OCI-LY3 (cell line): ENCODE results near the gene NELL2.

Experiments
- H2AFZ ChIP-seq: fragments of 200-600, 300-600 bp; shearing (Covaris generic); 2 replicates; pipeline ENCODE4 v1.6.0; 2014; ENCODE audit warnings: antibody characterized with exemption, low read depth, low read length
- H3K27ac ChIP-seq: fragments of 200-600, 300-600 bp; sonication (generic); 2 replicates; pipeline ENCODE4 v1.5.1; 2014; ENCODE audit warnings: mild to moderate bottlenecking, low read length, moderate library complexity, mixed read lengths
- H3K27me3 ChIP-seq: fragments of 200-600, 300-600 bp; sonication (generic); 2 replicates; pipeline ENCODE4 v1.6.1; 2014; ENCODE audit warnings: low read depth, low read length, mixed read lengths
- H3K36me3 ChIP-seq: fragments of 200-600, 300-600 bp; sonication (generic); replicated peaks from 2 replicates; pipeline ENCODE3; 2014; ENCODE audit warnings: low read depth, low read length, mixed read lengths
- H3K4me1 ChIP-seq: fragments of 300-600, 200-600 bp; sonication (generic); 2 replicates; pipeline ENCODE4 v1.6.1; 2014; ENCODE audit warnings: low read length, mixed read lengths
- H3K4me2 ChIP-seq: fragments of 200-600, 300-600 bp; sonication (generic); 2 replicates; pipeline ENCODE4 v1.6.1; 2014; ENCODE audit warnings: low read length, mixed read lengths
- H3K4me3 ChIP-seq: fragments of 300-600, 200-600 bp; sonication (generic); 2 replicates; pipeline ENCODE4 v1.5.1; 2014; ENCODE audit warnings: antibody characterized with exemption, mild to moderate bottlenecking, low read length, moderate library complexity
- H3K79me2 ChIP-seq: fragments of 300-600, 200-600 bp; shearing (Covaris generic); 2 replicates; pipeline ENCODE4 v1.6.1; 2014; ENCODE audit warnings: mild to moderate bottlenecking, low read length, mixed read lengths
- H3K9ac ChIP-seq: fragments of 300-600, 200-600 bp; shearing (Covaris generic); 2 replicates; pipeline ENCODE4 v1.6.0; 2014; ENCODE audit warnings: mild to moderate bottlenecking, low read length, moderate library complexity
- H3K9me3 ChIP-seq: fragments of 200-600, 300-600 bp; shearing (Covaris generic); 2 replicates; pipeline ENCODE4 v1.6.1; 2014; ENCODE audit warnings: low read length, mixed read lengths; ENCODE audit not compliant: insufficient read depth
- H4K20me1 ChIP-seq: fragments of 200-600, 300-600 bp; sonication (generic); 2 replicates; pipeline ENCODE4 v1.6.1; 2016; ENCODE audit warnings: low read length, mixed read lengths; ENCODE audit not compliant: insufficient read depth
- CTCF ChIP-seq: fragments of 200-600, 300-600 bp; sonication (generic); IDR thresholded peaks from 2 replicates; pipeline ENCODE4 v1.5.1; 2014; ENCODE audit warnings: antibody characterized with exemption, low read length, low read depth
- EZH2phosphoT487 ChIP-seq: fragments of 200-600 bp; shearing (Covaris generic); IDR thresholded peaks from 2 replicates; pipeline ENCODE4 v1.6.1; 2018; ENCODE audit warnings: antibody characterized with exemption, mixed run types, low read depth

NELL2 gene

GRCh38 chr12:44875954-44876543 lies at the start of gene NELL2:
NELL2 (minus strand) TSS chr12:44876315; CDS start chr12:44875869, 446 bp downstream.
- H3K9me3 ChIP-seq, result no peaks in the 10 kb centered on the region
- H2AFZ ChIP-seq, result no peak within 1 kb of the TSS
- no peaks in the 10 kb centered on the region for H3K4me1 ChIP-seq
- H3K9ac ChIP-seq, result no peak within 1 kb of the TSS
- no peaks in the 10 kb centered on the region for H4K20me1 ChIP-seq
- no peak within 1 kb of the TSS for H3K27ac ChIP-seq
- H3K4me3 ChIP-seq, result no peak within 1 kb of the TSS
- H3K36me3 ChIP-seq, result no peaks in the 10 kb centered on the region
- no peaks in the 10 kb centered on the region for H3K27me3 ChIP-seq
- TF ChIP-seq EZH2phosphoT487, result no peak
- TF ChIP-seq CTCF, result no peak
- H3K79me2 ChIP-seq, result no peaks in the 10 kb centered on the region
- H3K4me2 ChIP-seq, result no peak within 1 kb of the TSS

- H3K4me1 ChIP-seq, result no peaks in the 10 kb centered on the region
- H2AFZ ChIP-seq, result no peak overlapping the region
- TF ChIP-seq EZH2phosphoT487, result no peak
- no peak for TF ChIP-seq CTCF
- H3K79me2 ChIP-seq, result no peaks in the 10 kb centered on the region
- no peak overlapping the region for H3K4me3 ChIP-seq
- H4K20me1 ChIP-seq, result no peaks in the 10 kb centered on the region
- no peak overlapping the region for H3K9ac ChIP-seq
- no peak overlapping the region for H3K4me2 ChIP-seq
- no peak overlapping the region for H3K27ac ChIP-seq
- peaks cover 8% of the 10 kb centered on the region; the same call in 1 of the 2 replicates for H3K27me3 ChIP-seq
- no peaks in the 10 kb centered on the region for H3K9me3 ChIP-seq
- H3K36me3 ChIP-seq, result no peaks in the 10 kb centered on the region
These were observed 45.6 kb upstream of the NELL2 start for GRCh38 chr12:44921736-44922135.

- H3K36me3 ChIP-seq, result no peaks in the 10 kb centered on the region
- H3K4me1 ChIP-seq, result no peaks in the 10 kb centered on the region
- TF ChIP-seq CTCF, result no peak
- no peak for TF ChIP-seq EZH2phosphoT487
These were observed 41.0 kb upstream of the NELL2 start for GRCh38 chr12:44917141-44917540.

GRCh38 chr12:44915958-44916357 lies 39.8 kb upstream of the NELL2 start:
- no peaks in the 10 kb centered on the region for H3K27me3 ChIP-seq
- TF ChIP-seq EZH2phosphoT487 (no peak), CTCF (no peak)
- H3K9me3 ChIP-seq, result no peaks in the 10 kb centered on the region
- no peak overlapping the region for H3K9ac ChIP-seq
- H3K4me1 ChIP-seq, result no peaks in the 10 kb centered on the region
- no peak overlapping the region for H3K4me3 ChIP-seq
- no peak overlapping the region for H3K4me2 ChIP-seq
- H4K20me1 ChIP-seq, result no peaks in the 10 kb centered on the region
- no peak overlapping the region for H3K27ac ChIP-seq
- H3K36me3 ChIP-seq, result no peaks in the 10 kb centered on the region
- H2AFZ ChIP-seq, result no peak overlapping the region
- no peaks in the 10 kb centered on the region for H3K79me2 ChIP-seq

More at GRCh38 chr12:44917141-44917540, 41.0 kb upstream of the NELL2 start:
- Histone ChIP-seq H2AFZ (no peak overlapping the region), H3K27me3 (no peaks in the 10 kb centered on the region), H4K20me1 (no peaks in the 10 kb centered on the region), H3K27ac (no peak overlapping the region), H3K9me3 (no peaks in the 10 kb centered on the region), H3K79me2 (no peaks in the 10 kb centered on the region), H3K4me2 (no peak overlapping the region), H3K4me3 (no peak overlapping the region), H3K9ac (no peak overlapping the region)
